Uterus (tissue), 2 donors: ENCODE measurements around the gene OPRM1.

Experiments used
- POLR2A ChIP-seq, 2 donors: fragments of 450-650 bp; IDR thresholded peaks; one replicate each; pipeline ENCODE4 v1.6.1; 2016; ENCODE audit warnings: antibody characterized with exemption in 2 of 2, mild to moderate bottlenecking in 1 of 2, moderate library complexity in 1 of 2
- TF ChIP-seq, protein P1 (sequence below), 4 experiments: fragments of 200-600 bp in 2 of 4; fragments of 450-650 bp in 2 of 4; sonication (generic) in 2 of 4; IDR thresholded peaks; one replicate each; pipeline ENCODE4 v1.5.1; 2016 to 2019; ENCODE audit warnings: antibody characterized with exemption in 4 of 4, mild to moderate bottlenecking in 2 of 4, moderate library complexity in 1 of 4

DNA sequence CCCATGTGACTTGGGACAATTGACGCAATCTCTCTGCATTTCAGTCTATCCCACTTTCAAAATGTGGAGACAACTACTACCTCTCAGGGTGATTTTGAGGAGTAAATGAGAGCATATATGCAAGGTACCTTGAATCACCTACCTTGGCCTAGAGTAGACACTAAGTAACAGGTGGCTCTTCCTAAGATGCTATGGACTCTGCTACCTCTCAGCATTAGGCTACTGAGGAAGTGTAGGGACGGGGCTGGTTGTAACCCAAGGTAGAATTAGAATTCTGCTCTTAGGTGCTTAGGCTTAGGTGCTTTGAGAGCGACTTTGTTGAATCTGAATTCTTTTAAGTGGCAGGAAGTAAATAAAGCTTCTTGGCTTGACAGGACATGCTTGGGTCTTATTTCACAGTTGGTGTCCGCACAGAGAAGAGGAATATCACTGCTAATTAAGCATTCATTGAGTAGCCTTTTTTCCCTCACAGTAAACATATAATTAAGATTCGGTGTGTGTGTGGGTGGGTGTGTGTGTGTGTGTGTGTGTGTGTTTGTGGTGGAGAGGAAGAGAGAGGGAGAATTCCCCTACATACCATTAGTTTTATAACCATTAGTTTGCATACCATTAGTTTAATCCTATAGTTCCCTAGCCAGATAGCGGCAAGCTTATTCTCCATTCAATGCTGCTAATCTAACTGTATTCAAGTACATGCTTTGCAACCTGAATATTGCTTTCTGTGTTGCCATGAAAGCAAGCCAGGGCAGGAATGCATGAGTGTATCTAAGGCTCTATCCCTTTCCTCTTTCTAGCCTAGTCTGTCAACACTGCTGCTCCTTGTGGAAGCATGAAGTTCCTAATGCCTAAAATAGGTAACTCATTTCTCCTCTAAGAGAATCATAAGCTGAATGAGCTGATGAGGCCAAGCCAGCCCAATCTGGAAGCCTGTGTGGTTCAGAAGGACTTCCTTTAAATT, 205.0 kb downstream of the OPRM1 start:
- TF ChIP-seq, protein P1, sequence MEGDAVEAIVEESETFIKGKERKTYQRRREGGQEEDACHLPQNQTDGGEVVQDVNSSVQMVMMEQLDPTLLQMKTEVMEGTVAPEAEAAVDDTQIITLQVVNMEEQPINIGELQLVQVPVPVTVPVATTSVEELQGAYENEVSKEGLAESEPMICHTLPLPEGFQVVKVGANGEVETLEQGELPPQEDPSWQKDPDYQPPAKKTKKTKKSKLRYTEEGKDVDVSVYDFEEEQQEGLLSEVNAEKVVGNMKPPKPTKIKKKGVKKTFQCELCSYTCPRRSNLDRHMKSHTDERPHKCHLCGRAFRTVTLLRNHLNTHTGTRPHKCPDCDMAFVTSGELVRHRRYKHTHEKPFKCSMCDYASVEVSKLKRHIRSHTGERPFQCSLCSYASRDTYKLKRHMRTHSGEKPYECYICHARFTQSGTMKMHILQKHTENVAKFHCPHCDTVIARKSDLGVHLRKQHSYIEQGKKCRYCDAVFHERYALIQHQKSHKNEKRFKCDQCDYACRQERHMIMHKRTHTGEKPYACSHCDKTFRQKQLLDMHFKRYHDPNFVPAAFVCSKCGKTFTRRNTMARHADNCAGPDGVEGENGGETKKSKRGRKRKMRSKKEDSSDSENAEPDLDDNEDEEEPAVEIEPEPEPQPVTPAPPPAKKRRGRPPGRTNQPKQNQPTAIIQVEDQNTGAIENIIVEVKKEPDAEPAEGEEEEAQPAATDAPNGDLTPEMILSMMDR (IDR thresholded peaks at IDR 0.05), result no peak
- no peak for TF ChIP-seq POLR2A (IDR thresholded peaks at IDR 0.05)
